ENCODE measurements around the gene SPON1. TPM values are rescaled to one million over a fixed set of nuclear protein-coding genes. Genes with fewer than 3 reads are reported as not detected.

The SPON1 gene
- total and polyA plus RNA-seq, 2 of the 8 experiments (the other 6 are each of a cell fraction or from before 2014, with no cell fraction given), result 1.5 to 5.4 TPM

DNA sequence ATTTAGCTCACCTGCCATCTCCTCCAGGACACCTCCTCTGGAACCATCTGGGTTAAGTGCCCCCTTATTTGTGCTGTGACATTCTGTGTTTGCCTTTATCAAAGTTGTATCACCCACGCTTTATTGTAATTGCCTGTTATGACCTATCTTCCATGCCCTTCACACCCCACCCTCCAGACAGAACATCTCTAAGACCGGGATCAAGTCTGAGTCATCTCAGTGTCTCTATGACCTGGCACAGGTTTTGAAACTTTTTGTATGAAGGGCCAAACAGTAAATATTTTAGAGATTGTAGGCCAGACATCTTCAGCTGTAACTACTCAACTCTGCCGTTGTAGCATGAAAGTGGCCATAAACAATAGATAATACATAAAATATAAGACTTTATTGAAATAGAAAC is 161.8 kb downstream of the SPON1 start:
- no peaks in the 10 kb centered on the region for H3K79me1 ChIP-seq (ENCODE audit: low read depth, low read length)
- H3K79me2 ChIP-seq (ENCODE audit: control insufficient read depth in 1 of 2, insufficient read depth in 2 of 2, low read length in 2 of 2), result no peaks in the 10 kb centered on the region
- FAIRE-seq (no peak), DNase-seq (ENCODE audit: low read depth in 1 of 2, low spot score in 2 of 2) (no peak)
- no peak overlapping the region for H3K4me3 ChIP-seq (ENCODE audit: extremely low read depth in 1 of 4, insufficient read depth in 2 of 4, low read depth in 3 of 4, low read length in 4 of 4)
- no peaks in the 10 kb centered on the region for H3K27me3 ChIP-seq (replicated peaks in 1 of 4; ENCODE audit: control insufficient read depth in 3 of 4, extremely low read depth in 1 of 4, insufficient read depth in 3 of 4, low read length in 3 of 4)
- H3K9me3 ChIP-seq (ENCODE audit: insufficient read depth in 2 of 2, low read depth in 1 of 2, low read length in 1 of 2), result peaks cover 6% of the 10 kb centered on the region in 2 experiments; a peak in 1 of 4 replicates
- H2BK5ac ChIP-seq (ENCODE audit: low read depth, low read length), result no peak overlapping the region
- ChIA-PET POLR2A (ENCODE audit: partially characterized antibody) (no interaction called here), CTCF (ENCODE audit: partially characterized antibody) (interaction anchor here (0.9 to 1.6 kb wide), 3 partner anchors 16 to 295 kb away, joined by 3 to 4 read pairs (median 3); no protein-coding TSS in a partner anchor)
- H3K56ac ChIP-seq (replicated peaks; ENCODE audit: insufficient read length, low read depth, low read length), result no peak overlapping the region
- H2BK12ac ChIP-seq (ENCODE audit: low read depth, low read length), result no peak overlapping the region
- H4K20me1 ChIP-seq (replicated peaks in 1 of 2; ENCODE audit: control insufficient read depth in 1 of 2, insufficient read depth in 2 of 2, low read length in 2 of 2), result no peaks in the 10 kb centered on the region
- no peak overlapping the region for H2AK5ac ChIP-seq (ENCODE audit: low read depth, low read length)
- H2BK20ac ChIP-seq (ENCODE audit: low read length), result no peak overlapping the region
- no peaks in the 10 kb centered on the region for H3K4me1 ChIP-seq (replicated peaks in 1 of 4; ENCODE audit: control insufficient read depth in 3 of 4, insufficient read depth in 4 of 4, low read length in 3 of 4)
- no peak overlapping the region for H3K14ac ChIP-seq (ENCODE audit: insufficient read length)
- no peak overlapping the region for H3K4me2 ChIP-seq (ENCODE audit: insufficient read depth in 1 of 2, low read depth in 2 of 2, low read length in 2 of 2)
- H4K8ac ChIP-seq (ENCODE audit: extremely low read depth, insufficient read depth, low read length), result no peak overlapping the region
- no peak overlapping the region for H2BK120ac ChIP-seq (replicated peaks; ENCODE audit: low read depth, low read length)
- H3K36me3 ChIP-seq (ENCODE audit: control insufficient read depth in 2 of 4, insufficient read depth in 4 of 4, low read length in 3 of 4), result no peaks in the 10 kb centered on the region
- no peak overlapping the region for H2BK15ac ChIP-seq (ENCODE audit: low read length)
- WGBS, 2 experiments (ENCODE audit: extremely low coverage in 1 of 2, insufficient coverage in 1 of 2, insufficient read length in 1 of 2, insufficient replicate concordance in 2 of 2, low coverage in 1 of 2, low lambda C conversion rate in 2 of 2, missing lambda C conversion rate in 1 of 2), result 92% methylated on average over 3 of the region's 3 CpGs; no CpG with 5 or more reads in 1 of the 2 experiments
- no peak overlapping the region for H3K9ac ChIP-seq (replicated peaks in 1 of 4; ENCODE audit: extremely low read depth in 1 of 4, low read depth in 3 of 4, low read length in 3 of 4)
- peaks cover 3% of the 10 kb centered on the region; the same call in 1 of the 2 replicates for H3K23me2 ChIP-seq (ENCODE audit: low read depth, low read length)
- H4K5ac ChIP-seq (ENCODE audit: insufficient read length, low read depth, low read length), result no peak overlapping the region
- no peak overlapping the region for H3K4ac ChIP-seq (replicated peaks; ENCODE audit: insufficient read length, low read depth, low read length)
- H2AFZ ChIP-seq (ENCODE audit: low read length), result no peak overlapping the region
- H3K23ac ChIP-seq (ENCODE audit: insufficient read length), result no peak overlapping the region
- H4K91ac ChIP-seq (replicated peaks; ENCODE audit: insufficient read length, low read length), result no peak overlapping the region
- no peak overlapping the region for H3K27ac ChIP-seq (ENCODE audit: low read depth, low read length)
- H3K18ac ChIP-seq (ENCODE audit: extremely low read depth, low read length), result no peak overlapping the region
- no peak for TF ChIP-seq EZH2 (IDR thresholded peaks at IDR 0.05; ENCODE audit: low read depth, low read length, severe bottlenecking)
- no peak for TF ChIP-seq SP2 (IDR thresholded peaks at IDR 0.05; ENCODE audit: low read length)
- TF ChIP-seq MAFK (IDR thresholded peaks at IDR 0.05; ENCODE audit: low read depth, low read length), result no peak
- TF ChIP-seq SUZ12 (IDR thresholded peaks at IDR 0.05; ENCODE audit: low read length), result no peak
- TF ChIP-seq, protein P1, sequence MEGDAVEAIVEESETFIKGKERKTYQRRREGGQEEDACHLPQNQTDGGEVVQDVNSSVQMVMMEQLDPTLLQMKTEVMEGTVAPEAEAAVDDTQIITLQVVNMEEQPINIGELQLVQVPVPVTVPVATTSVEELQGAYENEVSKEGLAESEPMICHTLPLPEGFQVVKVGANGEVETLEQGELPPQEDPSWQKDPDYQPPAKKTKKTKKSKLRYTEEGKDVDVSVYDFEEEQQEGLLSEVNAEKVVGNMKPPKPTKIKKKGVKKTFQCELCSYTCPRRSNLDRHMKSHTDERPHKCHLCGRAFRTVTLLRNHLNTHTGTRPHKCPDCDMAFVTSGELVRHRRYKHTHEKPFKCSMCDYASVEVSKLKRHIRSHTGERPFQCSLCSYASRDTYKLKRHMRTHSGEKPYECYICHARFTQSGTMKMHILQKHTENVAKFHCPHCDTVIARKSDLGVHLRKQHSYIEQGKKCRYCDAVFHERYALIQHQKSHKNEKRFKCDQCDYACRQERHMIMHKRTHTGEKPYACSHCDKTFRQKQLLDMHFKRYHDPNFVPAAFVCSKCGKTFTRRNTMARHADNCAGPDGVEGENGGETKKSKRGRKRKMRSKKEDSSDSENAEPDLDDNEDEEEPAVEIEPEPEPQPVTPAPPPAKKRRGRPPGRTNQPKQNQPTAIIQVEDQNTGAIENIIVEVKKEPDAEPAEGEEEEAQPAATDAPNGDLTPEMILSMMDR (IDR thresholded peaks at IDR 0.05; ENCODE audit: control extremely low read depth in 1 of 3, insufficient read depth in 1 of 3, low read depth in 1 of 3, low read length in 3 of 3), result no peak
- no peak for TF ChIP-seq SP4 (IDR thresholded peaks at IDR 0.05; ENCODE audit: low read length)
- TF ChIP-seq JUND (IDR thresholded peaks at IDR 0.05; ENCODE audit: low read length), result no peak
- no peak for TF ChIP-seq POLR2A (IDR thresholded peaks at IDR 0.05; ENCODE audit: control extremely low read depth in 1 of 2, low read depth in 2 of 2, low read length in 2 of 2)
- no peak for TF ChIP-seq TCF12 (IDR thresholded peaks at IDR 0.05; ENCODE audit: low read depth, low read length)
- no peak for TF ChIP-seq GABPA (IDR thresholded peaks at IDR 0.05; ENCODE audit: borderline replicate concordance, insufficient read depth, low read length)
- no peak for TF ChIP-seq ASH2L (IDR thresholded peaks at IDR 0.05; ENCODE audit: low read length)
- no peak for TF ChIP-seq RAD21 (IDR thresholded peaks at IDR 0.05 in 1 of 2, conservative IDR thresholded peaks at IDR 0.05 in 1 of 2; ENCODE audit: low read depth in 2 of 2, low read length in 2 of 2)
- no peak for TF ChIP-seq HDAC6 (IDR thresholded peaks at IDR 0.05; ENCODE audit: low read depth, low read length)
